HG02973 (cell line): ENCODE data around the gene CABCOCO1.

Source experiments
- ATAC-seq: cut with Tn5 transposase; IDR thresholded peaks from one replicate; pipeline ENCODE4 v1.9.1; 2021; ENCODE audit warnings: moderate library complexity; ENCODE audit not compliant: unreplicated experiment

Gene CABCOCO1

DNA sequence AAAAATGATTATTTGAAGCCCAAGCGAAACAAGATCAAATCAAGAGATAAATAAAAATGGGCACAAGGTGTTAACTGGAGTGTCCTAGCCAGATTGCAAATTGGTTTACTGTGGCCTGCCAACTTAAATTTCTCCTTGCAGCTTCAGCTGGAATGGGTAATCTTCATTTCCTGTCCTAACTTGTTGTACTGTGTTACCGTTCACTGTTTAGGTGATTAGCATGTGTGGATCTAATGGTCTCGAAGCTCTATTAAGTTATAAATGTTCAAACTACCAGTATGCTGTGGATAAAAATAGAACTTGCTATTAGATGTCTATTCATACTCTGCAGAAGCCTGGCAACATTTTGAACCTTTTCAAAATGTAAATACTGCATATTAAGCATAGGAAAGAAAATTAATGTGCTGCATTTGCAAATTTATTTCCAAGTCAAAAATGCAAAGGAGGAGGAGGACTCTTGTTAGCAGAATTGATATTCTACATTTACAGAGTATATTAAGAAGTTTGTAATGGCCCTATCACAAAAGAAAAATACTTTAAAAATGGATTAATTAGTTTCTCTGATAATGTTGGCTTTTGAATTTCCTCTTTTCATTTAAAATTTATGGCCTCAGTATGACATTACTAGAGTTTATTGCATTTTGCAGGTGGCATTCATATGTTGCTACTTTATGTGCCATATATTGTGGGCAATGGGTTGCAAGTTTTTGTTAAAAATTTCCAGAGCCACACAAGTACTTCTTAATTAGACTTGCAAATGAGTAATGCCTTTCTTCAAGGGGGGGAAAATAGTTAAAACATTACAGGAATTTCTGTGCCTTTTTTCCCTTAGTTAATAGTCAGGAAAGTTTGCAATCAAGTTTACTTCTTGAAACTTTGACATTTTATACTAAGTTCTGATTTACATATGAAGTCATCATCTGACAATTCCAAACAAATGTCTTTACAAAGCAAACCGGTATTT is 92.1 kb downstream of the CABCOCO1 start:
- ATAC-seq, result no peak

DNA sequence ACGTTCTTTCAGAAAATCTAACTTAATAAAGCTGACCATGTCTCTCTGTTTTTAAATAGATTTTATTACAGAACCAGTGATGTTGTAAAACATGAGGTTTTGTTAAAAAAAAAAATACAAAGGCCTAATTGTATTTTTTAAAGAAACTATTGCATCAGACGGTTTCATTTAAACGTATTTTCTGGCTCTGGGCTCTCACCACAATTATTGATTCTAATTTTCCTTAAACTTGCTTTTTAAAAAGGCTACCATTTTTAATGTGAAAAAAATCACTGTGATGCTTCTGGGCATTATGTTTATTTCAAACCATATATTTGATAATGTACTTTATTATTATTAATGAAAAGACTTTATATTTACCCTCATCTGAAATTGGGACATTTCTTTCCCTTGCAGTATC is 94.3 kb downstream of the CABCOCO1 start:
- no peak for ATAC-seq

DNA sequence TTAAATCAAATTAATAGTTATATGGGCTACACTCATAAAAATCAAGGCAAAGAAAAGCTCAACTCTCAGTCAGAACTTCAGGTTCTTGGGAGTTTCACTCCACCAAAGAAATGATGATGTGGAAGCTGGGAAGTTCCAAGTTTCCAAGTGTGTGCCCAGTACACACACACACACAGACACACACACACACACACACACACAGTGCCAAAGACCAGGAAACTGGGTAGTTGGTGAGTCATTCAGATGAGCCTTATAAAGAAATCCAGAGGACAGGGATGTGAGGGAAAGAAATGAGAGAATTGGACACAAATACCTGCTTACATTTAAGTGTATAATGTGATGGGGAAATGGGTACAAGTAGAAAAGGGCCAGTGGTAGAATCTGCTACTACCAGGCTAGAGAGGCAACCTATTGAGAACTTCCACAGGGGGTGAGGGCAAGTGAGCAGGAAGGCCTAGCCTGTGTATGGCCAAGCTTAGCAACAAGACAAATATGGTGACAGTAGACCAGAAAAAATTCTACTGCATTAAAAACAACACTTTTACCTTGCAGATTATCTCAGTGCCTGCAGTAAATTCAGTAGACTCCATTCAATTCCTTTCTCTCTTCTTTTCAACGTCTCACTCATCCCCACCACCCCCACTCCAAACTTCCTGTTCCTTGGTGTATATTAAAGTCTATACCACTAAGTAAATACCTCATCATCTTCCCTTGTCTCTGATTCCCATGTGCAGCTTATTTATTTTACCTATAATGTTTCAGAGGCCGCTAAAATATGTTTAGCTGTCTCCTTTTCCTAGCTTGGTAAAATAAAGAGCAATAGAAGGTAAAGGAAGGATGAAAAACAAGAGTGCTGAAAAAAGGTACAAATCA is 95.0 kb downstream of the CABCOCO1 start:
- no peak for ATAC-seq

DNA sequence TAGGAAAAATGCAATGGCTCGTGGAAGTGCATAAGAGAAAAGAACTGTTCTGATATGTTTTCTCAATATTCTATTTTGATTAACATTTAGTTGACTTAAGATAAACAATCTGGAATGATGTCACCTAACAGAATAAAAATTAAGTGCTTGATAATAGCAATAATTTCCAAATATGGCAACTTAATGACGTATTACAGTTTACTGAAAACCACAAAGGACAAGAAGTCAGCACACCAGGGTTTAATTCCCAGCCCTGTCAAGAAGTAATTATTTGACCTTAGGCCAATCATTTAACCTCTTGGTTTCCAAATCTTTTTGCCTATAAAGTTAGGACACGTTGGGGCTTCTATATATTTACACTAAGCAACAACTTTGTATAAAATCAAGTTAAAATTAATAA is 95.7 kb downstream of the CABCOCO1 start:
- no peak for ATAC-seq

DNA sequence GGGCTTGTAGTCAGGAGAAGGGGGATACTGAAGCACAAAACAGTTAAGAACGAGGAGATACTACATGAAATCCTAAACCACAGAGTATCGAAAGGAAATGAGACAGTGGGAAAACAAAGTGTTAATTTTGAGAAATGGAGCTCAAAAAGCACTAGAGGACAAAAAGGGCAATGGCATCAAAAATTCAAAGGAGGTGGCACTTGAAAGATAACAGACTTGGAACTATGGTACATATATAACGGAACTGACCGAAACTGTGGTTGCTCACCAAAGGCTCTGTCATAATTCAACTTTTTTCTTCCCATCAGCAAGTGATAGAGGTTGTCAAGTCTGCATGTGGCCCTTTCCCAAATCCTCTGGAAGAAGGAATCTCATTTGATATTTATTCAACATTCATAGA is 97.0 kb downstream of the CABCOCO1 start:
- ATAC-seq, result no peak

DNA sequence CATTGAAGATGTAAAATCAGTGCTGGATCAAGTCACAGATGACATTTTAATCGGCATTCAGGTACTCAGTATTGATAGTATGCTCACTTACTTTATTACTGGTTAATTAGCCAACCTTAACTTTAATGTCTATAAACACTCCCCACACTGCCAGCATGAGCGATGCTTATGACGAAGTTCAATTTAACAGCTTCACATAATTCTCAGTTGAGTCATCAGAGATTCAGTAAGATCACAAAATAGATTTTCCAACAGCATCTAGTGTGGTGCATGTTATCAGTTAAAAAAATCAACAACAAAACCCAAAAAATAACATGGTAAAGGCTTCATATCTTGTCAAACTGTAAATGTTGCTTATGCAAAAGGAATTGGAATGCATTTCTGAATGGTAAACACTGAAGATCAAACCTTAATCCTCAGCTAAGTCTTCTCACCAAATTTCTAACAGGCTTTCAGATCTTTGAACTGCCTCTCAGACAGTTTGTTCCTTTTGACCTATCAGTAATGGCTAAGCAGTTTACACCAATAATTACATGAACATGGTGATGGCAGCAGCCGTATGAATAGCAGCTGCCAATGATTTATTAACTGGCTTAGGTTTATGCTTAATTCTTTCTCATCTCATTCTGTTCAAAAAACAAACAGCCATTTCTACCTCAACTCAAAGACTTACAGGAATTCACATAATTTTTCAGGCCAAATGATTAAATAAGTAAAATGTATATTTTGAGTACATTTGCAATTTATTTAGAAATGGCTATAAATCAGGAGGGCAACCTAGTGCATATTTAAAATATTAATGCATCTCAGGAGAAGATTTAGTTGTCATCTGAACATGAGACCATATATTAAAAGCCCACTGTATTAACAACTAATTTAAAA is 98.5 kb downstream of the CABCOCO1 start:
- ATAC-seq, result no peak

DNA sequence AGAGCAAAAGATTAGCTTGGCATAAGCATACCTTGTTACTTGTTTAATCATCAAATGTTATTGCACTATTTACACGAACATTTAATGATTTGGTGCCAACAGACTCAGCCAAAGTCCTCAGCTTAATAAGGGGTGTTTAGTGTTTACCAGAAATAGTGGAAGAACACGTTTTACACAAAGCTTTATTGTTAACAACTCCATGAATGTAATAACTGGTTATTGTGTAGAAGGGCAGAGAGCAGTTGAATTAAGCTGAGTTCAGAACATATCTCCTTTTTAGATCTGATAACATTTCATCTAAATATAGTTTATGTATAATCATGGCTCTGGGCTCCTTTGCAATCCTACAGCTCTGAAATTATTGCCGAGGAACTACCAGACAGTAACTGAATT is 99.1 kb downstream of the CABCOCO1 start:
- no peak for ATAC-seq

DNA sequence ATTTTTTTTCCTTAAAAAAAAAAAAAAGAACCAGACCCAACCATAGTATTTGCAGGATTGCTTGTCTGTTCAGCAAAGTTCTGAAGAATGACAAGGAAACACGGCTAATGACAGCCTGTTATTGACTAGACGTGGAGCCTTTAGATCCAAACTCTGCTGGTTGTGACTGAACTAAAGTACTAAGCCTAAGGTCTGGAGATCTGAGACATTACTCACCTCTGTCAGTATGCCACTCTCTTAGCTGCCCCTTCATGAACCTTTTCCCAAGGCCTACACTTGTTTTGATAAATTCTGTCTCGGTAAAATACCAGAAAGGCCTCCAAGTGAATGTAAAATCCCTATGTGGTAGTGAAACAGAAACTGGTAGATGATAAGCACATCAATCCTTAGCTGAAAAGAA is 101.0 kb downstream of the CABCOCO1 start:
- ATAC-seq, result no peak

DNA sequence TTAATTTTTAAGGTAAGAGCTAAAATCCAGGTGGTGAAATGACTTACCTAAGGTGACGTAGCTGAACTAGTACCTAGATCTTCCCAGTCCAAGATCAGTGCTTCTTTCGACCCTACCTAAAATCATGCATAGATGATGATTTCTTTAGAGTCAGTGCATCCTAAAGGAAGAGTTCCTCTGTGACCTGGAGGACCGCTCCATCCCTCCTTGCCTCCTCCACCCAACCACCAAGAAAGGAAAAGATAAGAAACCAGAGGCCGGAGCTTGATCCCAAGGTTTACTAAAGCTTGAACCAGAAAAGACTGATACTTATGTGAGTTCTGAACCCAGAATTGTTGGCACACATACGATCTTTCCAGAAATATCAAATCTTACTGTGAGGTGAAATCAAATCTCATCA is 101.8 kb downstream of the CABCOCO1 start:
- no peak for ATAC-seq

DNA sequence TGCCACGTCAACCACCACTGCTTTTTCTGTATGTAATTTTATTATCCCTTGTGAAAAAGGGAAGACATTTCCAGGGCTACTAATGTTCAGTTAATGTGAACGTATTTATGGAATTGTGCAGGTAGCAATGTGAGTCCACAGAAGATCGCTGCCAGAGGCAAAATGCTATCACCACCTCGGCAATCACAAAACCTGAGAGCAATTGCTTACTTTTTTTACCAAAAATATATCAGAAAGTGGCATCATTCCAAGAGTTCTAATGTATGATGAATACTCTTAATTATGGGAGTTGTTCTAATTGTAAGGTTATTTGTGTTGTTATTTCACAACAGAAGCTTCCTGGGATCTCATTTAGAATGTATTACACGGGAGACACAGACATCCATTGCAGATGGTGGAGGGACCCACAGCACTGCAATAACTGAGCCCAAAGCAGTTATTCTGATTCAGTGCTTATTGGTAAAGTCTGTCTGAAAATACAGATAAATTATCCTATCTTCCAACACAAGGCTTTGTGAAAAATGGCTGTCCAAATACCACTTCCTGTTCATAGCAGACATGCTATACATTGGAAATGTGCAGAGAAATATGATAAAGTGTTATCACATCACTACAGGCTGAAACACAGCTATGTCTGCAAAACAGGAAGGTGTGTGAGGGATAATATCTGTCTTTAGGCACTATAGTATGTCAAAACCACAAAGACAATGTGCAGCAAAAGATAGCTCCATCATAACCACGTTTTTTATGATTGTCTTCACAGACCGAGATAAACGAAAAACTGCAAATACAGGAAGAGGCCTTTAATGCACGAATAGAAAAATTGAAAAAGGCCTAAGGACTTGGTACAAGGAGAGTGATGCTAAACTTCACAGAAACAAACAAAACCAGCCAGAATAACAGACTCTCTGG is 102.7 kb downstream of the CABCOCO1 start:
- no peak for ATAC-seq

DNA sequence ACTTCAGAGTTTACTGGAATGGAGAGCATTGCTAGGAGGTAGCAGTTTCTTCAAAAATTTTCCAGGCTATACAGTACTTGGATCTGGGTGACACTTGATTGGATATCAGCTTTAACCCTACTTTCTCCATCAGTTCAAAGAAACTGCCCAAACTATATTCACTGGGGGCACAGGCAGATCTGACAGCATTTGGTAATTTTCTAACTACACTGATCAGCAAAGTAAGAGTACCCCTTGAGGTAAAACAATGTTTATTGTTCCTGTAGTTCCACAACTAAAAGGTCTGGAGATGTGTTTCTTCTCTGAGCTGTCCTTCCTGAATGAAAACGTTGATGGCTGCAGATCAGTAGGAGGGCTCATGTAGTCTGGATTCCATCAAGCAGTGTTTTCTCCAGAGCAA is 104.2 kb downstream of the CABCOCO1 start:
- no peak for ATAC-seq

DNA sequence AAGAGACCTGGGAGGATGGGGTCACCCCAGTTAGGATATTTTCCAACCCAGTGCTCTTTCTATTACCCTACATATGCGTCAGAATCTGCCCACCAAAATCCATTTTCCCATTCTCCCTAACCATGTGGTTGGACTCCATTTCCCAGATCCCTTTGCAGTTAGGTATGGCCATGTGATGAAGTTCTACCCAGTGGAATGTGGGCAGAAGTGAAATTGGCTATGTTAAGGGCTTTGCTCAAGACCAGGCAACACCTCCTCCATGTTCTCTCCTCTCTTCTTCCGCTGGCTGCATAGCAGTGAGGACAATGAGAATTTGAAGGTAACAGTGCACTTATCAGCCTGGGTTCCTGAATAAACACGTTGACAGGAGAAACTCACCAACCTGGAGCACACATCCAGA is 111.3 kb downstream of the CABCOCO1 start:
- ATAC-seq, result no peak

DNA sequence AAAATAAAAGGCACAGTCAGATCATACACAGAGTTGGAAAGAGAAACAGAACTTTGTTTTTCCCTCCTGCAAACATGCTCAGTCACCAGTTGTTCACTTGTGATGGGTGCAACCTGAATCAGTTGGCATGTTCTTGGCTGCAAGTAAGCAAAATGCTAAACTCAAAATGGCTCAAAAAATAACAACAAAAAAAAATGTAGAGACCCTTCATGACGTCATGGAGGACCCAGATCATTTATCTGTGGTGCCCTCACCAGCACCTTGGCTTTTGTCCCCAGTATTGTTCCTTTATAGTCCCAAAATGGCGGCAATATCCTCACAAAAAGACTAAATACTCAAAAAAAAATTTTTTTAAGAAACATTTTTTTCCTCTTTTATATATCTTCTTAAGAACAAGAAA is 112.4 kb downstream of the CABCOCO1 start:
- no peak for ATAC-seq

DNA sequence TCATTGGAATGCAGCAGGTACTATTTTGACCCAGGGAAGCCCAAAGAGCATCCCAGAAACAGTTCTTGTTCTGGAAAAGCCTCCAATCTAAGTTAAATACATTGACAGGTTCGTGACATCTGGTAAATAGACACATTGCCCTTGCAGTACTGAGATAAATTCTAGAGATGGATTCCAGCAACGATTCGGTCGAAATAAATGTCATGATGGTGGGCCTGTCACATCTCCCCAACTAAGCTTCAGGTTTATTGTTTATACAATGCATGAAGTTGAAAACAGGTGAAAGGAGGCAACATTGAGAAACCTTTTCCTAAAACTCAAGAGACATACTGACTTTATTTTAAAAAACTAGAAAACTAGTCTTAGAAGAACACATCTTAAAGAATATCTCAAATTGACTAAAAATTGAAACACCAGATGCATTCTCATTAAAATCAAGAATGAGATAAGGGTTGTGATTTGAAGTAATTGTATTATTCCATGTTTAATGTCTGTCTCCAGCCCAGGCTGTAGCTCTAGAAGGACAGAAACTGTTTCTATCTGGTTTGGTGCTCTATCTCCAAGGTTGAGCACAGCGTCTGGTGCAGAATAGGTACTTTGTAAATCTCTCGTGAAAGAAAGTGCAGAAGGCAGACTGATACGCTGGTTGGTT is 114.0 kb downstream of the CABCOCO1 start:
- ATAC-seq, result no peak

DNA sequence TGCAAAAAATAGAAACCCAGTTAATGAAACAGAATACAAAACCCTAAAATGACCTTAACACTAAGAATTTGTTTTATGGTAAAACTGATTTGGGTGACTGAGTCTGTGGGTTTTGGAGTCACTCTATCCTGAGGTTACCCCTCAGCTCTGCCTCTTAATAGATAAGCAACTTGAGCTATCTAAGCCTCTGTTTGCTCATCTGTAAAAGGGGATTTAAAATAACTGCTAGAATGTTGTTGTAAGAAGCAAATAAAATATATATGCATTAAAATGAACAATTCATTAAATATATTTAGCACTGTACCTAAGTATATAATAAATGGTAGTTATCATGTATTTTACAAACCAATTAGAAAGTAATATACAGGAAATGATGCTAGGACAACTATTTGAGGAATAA is 115.4 kb downstream of the CABCOCO1 start:
- no peak for ATAC-seq

DNA sequence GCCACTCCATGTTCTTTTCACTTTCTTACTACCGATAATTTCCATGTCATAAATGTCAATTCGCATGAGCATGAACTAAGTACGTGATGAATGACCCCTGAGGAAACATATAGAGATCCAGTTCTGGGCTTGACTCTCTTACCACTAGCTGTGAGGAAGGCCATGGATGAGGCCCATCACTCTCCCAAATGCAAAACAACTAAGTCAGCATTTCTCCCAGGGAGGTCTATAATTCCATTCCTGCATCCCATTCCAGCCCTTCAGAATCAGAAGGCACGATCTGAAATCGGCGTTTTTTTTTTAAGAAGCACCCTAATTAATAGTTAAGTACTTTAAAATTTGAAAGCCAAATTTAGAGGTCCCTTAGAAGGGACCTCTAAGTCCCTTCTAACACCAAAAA is 116.5 kb downstream of the CABCOCO1 start:
- no peak for ATAC-seq

DNA sequence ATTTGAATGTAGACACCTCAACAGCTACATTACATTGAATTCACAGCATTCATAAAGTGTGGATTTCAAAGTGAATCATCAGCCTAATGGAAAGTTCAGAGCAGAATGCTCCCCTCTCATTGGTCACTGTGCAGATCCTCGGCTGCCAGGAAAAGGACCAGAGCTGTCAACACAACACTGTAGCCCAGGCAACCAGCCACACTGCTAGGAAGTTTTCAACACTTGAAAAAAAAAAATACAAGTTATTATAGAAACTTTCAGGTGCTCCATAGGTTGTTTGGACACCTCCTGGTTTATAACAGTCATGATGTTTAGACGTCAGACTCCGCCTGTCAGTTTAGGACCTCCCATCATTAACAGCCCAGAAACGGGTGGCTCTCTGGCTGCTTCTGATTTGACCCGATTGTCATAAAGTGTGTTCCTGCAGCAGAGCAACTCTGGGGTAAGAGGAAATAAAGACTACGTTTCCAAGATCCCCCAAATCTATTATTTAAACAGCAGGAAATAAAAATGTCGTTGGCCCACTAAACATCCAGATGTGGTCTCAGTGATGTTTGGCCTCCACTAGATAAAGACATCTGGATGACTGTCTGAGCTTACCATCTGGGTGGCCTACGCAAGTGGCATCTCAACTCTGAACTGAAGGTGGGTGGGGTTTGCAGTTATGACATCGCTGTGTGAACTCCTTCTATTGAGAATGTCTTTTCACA is 117.4 kb downstream of the CABCOCO1 start:
- peak; percentile 60 for ATAC-seq

DNA sequence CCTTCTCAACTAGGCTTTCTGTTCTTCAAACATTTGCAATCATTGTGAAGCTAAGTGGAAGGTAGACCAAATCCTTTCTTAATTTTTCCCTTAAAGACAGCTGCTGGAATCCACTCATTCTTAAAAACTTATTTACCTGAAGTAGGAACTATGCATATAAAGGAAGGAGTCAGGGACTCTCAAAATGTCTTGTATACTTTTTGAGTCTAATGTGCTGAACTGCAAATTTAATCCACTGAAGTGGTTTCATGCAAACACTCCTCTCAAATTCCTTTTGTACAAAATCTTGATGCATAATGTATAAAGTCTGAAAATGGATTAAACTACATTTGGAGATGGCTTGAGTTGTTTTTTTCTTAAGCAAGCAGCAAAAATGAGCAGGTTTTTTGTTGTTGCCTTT is 118.0 kb downstream of the CABCOCO1 start:
- no peak for ATAC-seq

DNA sequence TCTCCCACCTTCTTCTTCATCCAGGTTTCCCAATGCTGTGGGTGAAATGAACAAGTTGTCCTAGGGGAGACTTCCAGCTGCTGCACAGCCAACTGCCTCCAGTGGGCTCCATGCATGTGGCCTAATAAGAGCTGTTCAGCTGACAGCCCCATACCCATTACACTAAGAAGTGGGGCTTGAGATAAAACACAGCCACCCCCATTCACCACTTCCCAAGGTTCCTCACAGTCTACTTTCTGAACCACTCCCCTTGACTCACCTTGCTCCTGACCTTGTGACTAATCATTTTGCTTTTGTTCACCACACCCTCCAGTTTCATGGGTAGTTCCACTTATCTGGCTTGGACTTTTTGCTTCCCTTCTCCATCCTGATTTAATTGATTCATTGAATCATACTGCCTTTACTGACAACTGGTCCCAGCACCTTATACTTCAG is 119.3 kb downstream of the CABCOCO1 start:
- ATAC-seq, result no peak
